Measurements from ENCODE around the gene DLGAP1. TPM values are rescaled to one million over a fixed set of nuclear protein-coding genes. Genes with fewer than 3 reads are reported as not detected.

Gene DLGAP1
- total and polyA plus RNA-seq, 10 of the 15 experiments (the other 5 are each of a cell fraction or from before 2014, with no cell fraction given), result 0.23 to 27.6 (median 1.9) TPM

- TF ChIP-seq RFX5 (IDR thresholded peaks at IDR 0.05; ENCODE audit: low read depth, low read length) (no peak), USF2 (IDR thresholded peaks at IDR 0.05; ENCODE audit: borderline replicate concordance, low read depth, low read length) (no peak), MEF2A (IDR thresholded peaks at IDR 0.05; ENCODE audit: insufficient read depth, low read depth, low read length) (no peak), ZNF207 (IDR thresholded peaks at IDR 0.05; ENCODE audit: borderline replicate concordance) (no peak; the same call in 1 of the 2 replicates), GABPA (IDR thresholded peaks at IDR 0.05; ENCODE audit: low read depth) (no peak), ATF3 (IDR thresholded peaks at IDR 0.05; ENCODE audit: borderline replicate concordance, extremely low read depth, low read depth, low read length) (no peak), SUZ12 (IDR thresholded peaks at IDR 0.05; ENCODE audit: unreplicated experiment) (no peak), PBX3 (IDR thresholded peaks at IDR 0.05; ENCODE audit: insufficient replicate concordance, low read depth, low read length) (peak; percentile 73), ZNF24 (IDR thresholded peaks at IDR 0.05) (0 out of 2 replicates have a peak, but pooled peaks have one; percentile 35), CREB1 (IDR thresholded peaks at IDR 0.05; ENCODE audit: low read depth) (no peak), POLR2AphosphoS2 (IDR thresholded peaks at IDR 0.05; ENCODE audit: low read depth, low read length) (no peak), REST (IDR thresholded peaks at IDR 0.05; ENCODE audit: low read depth, low read length) (no peak), E2F8 (IDR thresholded peaks at IDR 0.05; ENCODE audit: low read depth, partially characterized antibody) (no peak), YBX1 (IDR thresholded peaks at IDR 0.05) (no peak)
Observed at GRCh38 chr18:3513481-3513880, 941.6 kb downstream of the DLGAP1 start (continued).
